ENCODE data around the gene SYNM. TPM values are rescaled to one million over a fixed set of nuclear protein-coding genes. Genes with fewer than 3 reads are reported as not detected.

SYNM gene
- total and polyA plus RNA-seq, 2 experiments from 2014 or later = 0.18 to 0.97 TPM

GRCh38 chr15:99143242-99143641, 38.4 kb downstream of the SYNM start:
- Histone ChIP-seq H3K4me3 (no peak overlapping the region), H3K4me2 (ENCODE audit: unreplicated experiment) (no peak overlapping the region), H3K27ac (peak overlapping the region; percentile 70), H3K9me3 (ENCODE audit: low read depth) (no peaks in the 10 kb centered on the region), H2AFZ (no peak overlapping the region), H3K27me3 (replicated peaks; ENCODE audit: insufficient read depth) (no peaks in the 10 kb centered on the region), H3F3A (ENCODE audit: insufficient read depth) (peaks cover 14% of the 10 kb centered on the region; the same call in 1 of the 2 replicates), H3K36me3 (ENCODE audit: low read depth) (no peaks in the 10 kb centered on the region), H3K9me2 (ENCODE audit: insufficient read depth) (no peaks in the 10 kb centered on the region), H3K9ac (no peak overlapping the region), H3K4me1 (ENCODE audit: insufficient read depth) (peaks cover 13% of the 10 kb centered on the region), H3K79me2 (ENCODE audit: insufficient read depth) (no peaks in the 10 kb centered on the region), H4K20me1 (ENCODE audit: insufficient read depth) (no peaks in the 10 kb centered on the region)
- TF ChIP-seq EZH2phosphoT487 (IDR thresholded peaks at IDR 0.05; ENCODE audit: insufficient read depth, low read depth) (no peak), EZH2 (IDR thresholded peaks at IDR 0.05; ENCODE audit: insufficient read depth, poor library complexity, severe bottlenecking) (no peak)
- 97 to 98% methylated on average over 3 of the region's 3 CpGs for WGBS, 2 experiments (ENCODE audit: low coverage in 1 of 2, low lambda C conversion rate in 2 of 2, missing lambda C conversion rate in 2 of 2)
- in situ Hi-C loops (cut with MboI) = no loop called here
- no peak for DNase-seq

GRCh38 chr15:99143655-99144610, 39.1 kb downstream of the SYNM start:
- H3K9me2 ChIP-seq (ENCODE audit: insufficient read depth) = no peaks in the 10 kb centered on the region
- H3K36me3 ChIP-seq (ENCODE audit: low read depth) = no peaks in the 10 kb centered on the region
- TF ChIP-seq EZH2 (IDR thresholded peaks at IDR 0.05; ENCODE audit: insufficient read depth, poor library complexity, severe bottlenecking) = no peak
- DNase-seq = peak; percentile 87
- H3F3A ChIP-seq (ENCODE audit: insufficient read depth) = peaks cover 14% of the 10 kb centered on the region; the same call in 1 of the 2 replicates
- peaks cover 13% of the 10 kb centered on the region for H3K4me1 ChIP-seq (ENCODE audit: insufficient read depth)
- H3K4me2 ChIP-seq (ENCODE audit: unreplicated experiment) = no peak overlapping the region
- H4K20me1 ChIP-seq (ENCODE audit: insufficient read depth) = no peaks in the 10 kb centered on the region
- H2AFZ ChIP-seq = no peak overlapping the region
- in situ Hi-C loops (cut with MboI) = no loop called here
- peak overlapping the region; percentile 70 for H3K27ac ChIP-seq
- peak overlapping the region; percentile 46 for H3K9ac ChIP-seq
- no peaks in the 10 kb centered on the region for H3K27me3 ChIP-seq (replicated peaks; ENCODE audit: insufficient read depth)
- no peaks in the 10 kb centered on the region for H3K9me3 ChIP-seq (ENCODE audit: low read depth)
- 62 to 63% methylated on average over 7 of the region's 7 CpGs for WGBS, 2 experiments (ENCODE audit: low coverage in 1 of 2, low lambda C conversion rate in 2 of 2, missing lambda C conversion rate in 2 of 2)
- H3K79me2 ChIP-seq (ENCODE audit: insufficient read depth) = no peaks in the 10 kb centered on the region
- no peak overlapping the region for H3K4me3 ChIP-seq

- no peak overlapping the region for H3K27ac ChIP-seq
- 87 to 89% methylated on average over 10 of the region's 10 CpGs for WGBS, 2 experiments (ENCODE audit: low coverage in 1 of 2, low lambda C conversion rate in 2 of 2, missing lambda C conversion rate in 2 of 2)
- H3K9ac ChIP-seq = no peak overlapping the region
- no peaks in the 10 kb centered on the region for H3K9me2 ChIP-seq (ENCODE audit: insufficient read depth)
- peaks cover 13% of the 10 kb centered on the region for H3K4me1 ChIP-seq (ENCODE audit: insufficient read depth)
- in situ Hi-C loops (cut with MboI) = no loop called here
- H3K4me3 ChIP-seq = no peak overlapping the region
- H3K4me2 ChIP-seq (ENCODE audit: unreplicated experiment) = no peak overlapping the region
- peaks cover 14% of the 10 kb centered on the region; the same call in 1 of the 2 replicates for H3F3A ChIP-seq (ENCODE audit: insufficient read depth)
- no peaks in the 10 kb centered on the region for H3K79me2 ChIP-seq (ENCODE audit: insufficient read depth)
- no peak overlapping the region for H2AFZ ChIP-seq
- no peaks in the 10 kb centered on the region for H3K27me3 ChIP-seq (replicated peaks; ENCODE audit: insufficient read depth)
- no peak for DNase-seq
- no peaks in the 10 kb centered on the region for H3K36me3 ChIP-seq (ENCODE audit: low read depth)
- H4K20me1 ChIP-seq (ENCODE audit: insufficient read depth) = no peaks in the 10 kb centered on the region
- no peaks in the 10 kb centered on the region for H3K9me3 ChIP-seq (ENCODE audit: low read depth)
- no peak for TF ChIP-seq EZH2phosphoT487 (IDR thresholded peaks at IDR 0.05; ENCODE audit: insufficient read depth, low read depth)
- no peak for TF ChIP-seq EZH2 (IDR thresholded peaks at IDR 0.05; ENCODE audit: insufficient read depth, poor library complexity, severe bottlenecking)
These were observed 40.1 kb downstream of the SYNM start for GRCh38 chr15:99145005-99145404.

DNA sequence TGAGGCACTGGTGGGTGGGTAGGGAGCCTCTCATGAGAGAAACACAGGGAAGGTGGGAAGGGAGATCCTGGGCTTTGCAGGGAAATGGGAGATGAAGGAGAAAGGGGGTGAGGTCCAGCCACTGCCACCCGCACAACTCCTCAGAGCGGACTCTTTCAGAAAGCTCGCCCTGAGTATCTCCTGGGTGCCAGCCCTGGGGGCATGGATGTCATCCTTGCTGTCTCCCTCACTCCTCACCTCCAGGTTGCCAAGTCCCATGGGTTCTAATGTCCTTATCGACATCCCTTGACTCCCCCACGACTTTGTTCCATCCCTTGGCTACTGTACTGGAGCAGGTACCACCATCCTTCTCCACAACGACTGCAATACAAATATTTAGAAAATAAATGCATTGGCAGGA, 40.9 kb downstream of the SYNM start:
- Histone ChIP-seq H3K9ac (no peak overlapping the region), H3K4me3 (no peak overlapping the region), H3K79me2 (ENCODE audit: insufficient read depth) (no peaks in the 10 kb centered on the region), H3K4me2 (ENCODE audit: unreplicated experiment) (no peak overlapping the region), H3F3A (ENCODE audit: insufficient read depth) (peaks cover 14% of the 10 kb centered on the region; the same call in 1 of the 2 replicates), H3K27me3 (replicated peaks; ENCODE audit: insufficient read depth) (no peaks in the 10 kb centered on the region), H3K27ac (no peak overlapping the region), H4K20me1 (ENCODE audit: insufficient read depth) (no peaks in the 10 kb centered on the region), H3K4me1 (ENCODE audit: insufficient read depth) (peaks cover 13% of the 10 kb centered on the region), H2AFZ (no peak overlapping the region), H3K9me2 (ENCODE audit: insufficient read depth) (no peaks in the 10 kb centered on the region), H3K36me3 (ENCODE audit: low read depth) (no peaks in the 10 kb centered on the region), H3K9me3 (ENCODE audit: low read depth) (no peaks in the 10 kb centered on the region)
- no peak for DNase-seq
- in situ Hi-C loops (cut with MboI) = no loop called here
- WGBS, 2 experiments (ENCODE audit: low coverage in 1 of 2, low lambda C conversion rate in 2 of 2, missing lambda C conversion rate in 2 of 2) = 96 to 99% methylated on average over 6 of the region's 6 CpGs
- TF ChIP-seq EZH2 (IDR thresholded peaks at IDR 0.05; ENCODE audit: insufficient read depth, poor library complexity, severe bottlenecking) = no peak
- no peak for TF ChIP-seq EZH2phosphoT487 (IDR thresholded peaks at IDR 0.05; ENCODE audit: insufficient read depth, low read depth)

All from GM23248 (cell line).